Testis (tissue), 3 donors: ENCODE results near the gene YPEL1. TPM values are rescaled to one million over a fixed set of nuclear protein-coding genes. Genes with fewer than 3 reads are reported as not detected.

Experiments used
- DNase-seq: peaks from one replicate; pipeline ENCODE4 v3.0.0-alpha.2; 2019
- H3K27ac ChIP-seq, 2 donors: fragments of 200-600 bp; sonication (generic); one replicate each; pipeline ENCODE4 v1.5.1; 2019
- H3K27me3 ChIP-seq: fragments of 200-600 bp; sonication (generic); one replicate; pipeline ENCODE4 v1.5.1; 2019
- H3K36me3 ChIP-seq: fragments of 200-600 bp; sonication (generic); one replicate; pipeline ENCODE4 v1.5.1; 2017; ENCODE audit warnings: low read depth; ENCODE audit errors: missing control alignments
- H3K4me1 ChIP-seq: fragments of 200-600 bp; sonication (generic); one replicate; pipeline ENCODE4 v1.5.1; 2019
- H3K4me3 ChIP-seq, 2 donors: fragments of 200-600 bp; sonication (generic); one replicate each; pipeline ENCODE4 v1.5.1; 2017 to 2019
- H3K9me3 ChIP-seq: fragments of 200-600 bp; sonication (generic); one replicate; pipeline ENCODE4 v1.5.1; 2017
- POLR2A ChIP-seq: fragments of 450-650 bp; IDR thresholded peaks from one replicate; pipeline ENCODE4 v1.6.1; 2017; ENCODE audit warnings: antibody characterized with exemption, mild to moderate bottlenecking, moderate library complexity
- WGBS, 2 donors: methylation state at CpG; one replicate each; pipeline ENCODE4 v1.1.5; 2018; 5-methylcytosine and 5-hydroxymethylcytosine counted together
- intact Hi-C: fragments of 100-400 bp; cut with DNase I; formaldehyde crosslinking; loops from one replicate; pipeline ENCODE4 v1.15.1; 2023; ENCODE audit warnings: low total_unique reads
- polyA plus RNA-seq: library from polyadenylated mRNA; stranded (reverse); fragments of 350-450 nt; fragmentation: Illumina TruSeq; extraction: RNeasy Lipid Tissue Mini Kit (QIAGEN cat#74804); gene quantifications from one replicate; pipeline ENCODE4 v1.2.3, GENCODE V29; 2014; ENCODE audit warnings: low read depth, low replicate concordance; ENCODE audit not compliant: insufficient read depth
- total RNA-seq, 2 donors: library from RNA; depleted of rRNA; stranded (reverse); fragments of >200 nt; gene quantifications; one replicate each; pipeline ENCODE4 v1.2.3, GENCODE V29; 2016
- TF ChIP-seq, protein P1 (sequence below), 3 experiments: fragments of 450-650 bp in 2 of 3; fragments of 200-600 bp in 1 of 3; sonication (generic) in 1 of 3; IDR thresholded peaks; one replicate each; pipeline ENCODE4 v1.5.1; 2016 to 2019; ENCODE audit warnings: antibody characterized with exemption in 3 of 3, mild to moderate bottlenecking in 2 of 3, moderate library complexity in 1 of 3

YPEL1 gene
- total and polyA plus RNA-seq, 3 donors from 2014 or later, result 83.6 to 169 (median 168) TPM

DNA sequence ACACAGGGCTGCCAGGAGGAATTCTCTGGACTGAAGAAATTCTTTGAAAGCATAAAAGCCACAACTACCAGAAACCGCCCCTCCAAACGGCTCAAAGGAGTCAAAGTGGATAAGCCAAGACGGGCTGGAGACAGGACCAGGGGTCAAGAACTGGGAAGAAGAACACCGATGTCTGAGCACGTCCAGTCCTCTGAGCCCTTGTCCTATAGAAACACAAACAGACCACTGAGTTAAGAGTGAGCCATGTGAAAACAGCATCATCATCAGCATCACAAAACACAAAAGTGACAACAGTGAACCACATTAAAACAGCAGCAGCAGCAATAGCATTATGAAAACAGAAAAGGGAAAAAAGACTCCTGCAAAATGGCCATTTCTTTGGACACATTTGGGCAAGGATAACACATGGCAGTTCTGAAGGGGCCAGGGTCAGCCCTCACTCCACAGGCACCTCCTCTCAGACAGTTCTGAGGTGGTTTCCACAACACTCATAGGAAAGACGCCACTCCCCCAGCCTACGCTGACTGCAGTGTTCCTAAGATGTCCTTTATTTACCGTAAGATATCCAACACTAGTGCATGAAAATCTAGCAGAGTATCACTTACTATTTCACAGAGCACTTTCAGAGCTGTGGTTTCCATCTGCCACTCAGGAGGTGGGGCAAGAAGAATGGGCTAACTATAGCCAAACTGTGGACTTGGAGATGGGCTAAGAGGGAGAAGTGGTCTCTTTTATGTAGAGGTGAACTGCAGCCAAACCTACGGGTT is 28.6 kb upstream of the YPEL1 start:
- DNase-seq, result no peak
- Histone ChIP-seq H3K27ac (no peak overlapping the region), H3K9me3 (no peaks in the 10 kb centered on the region), H3K36me3 (no peaks in the 10 kb centered on the region), H3K27me3 (no peaks in the 10 kb centered on the region), H3K4me1 (no peaks in the 10 kb centered on the region), H3K4me3 (no peak overlapping the region)
- no peak for TF ChIP-seq POLR2A
- TF ChIP-seq, protein P1, sequence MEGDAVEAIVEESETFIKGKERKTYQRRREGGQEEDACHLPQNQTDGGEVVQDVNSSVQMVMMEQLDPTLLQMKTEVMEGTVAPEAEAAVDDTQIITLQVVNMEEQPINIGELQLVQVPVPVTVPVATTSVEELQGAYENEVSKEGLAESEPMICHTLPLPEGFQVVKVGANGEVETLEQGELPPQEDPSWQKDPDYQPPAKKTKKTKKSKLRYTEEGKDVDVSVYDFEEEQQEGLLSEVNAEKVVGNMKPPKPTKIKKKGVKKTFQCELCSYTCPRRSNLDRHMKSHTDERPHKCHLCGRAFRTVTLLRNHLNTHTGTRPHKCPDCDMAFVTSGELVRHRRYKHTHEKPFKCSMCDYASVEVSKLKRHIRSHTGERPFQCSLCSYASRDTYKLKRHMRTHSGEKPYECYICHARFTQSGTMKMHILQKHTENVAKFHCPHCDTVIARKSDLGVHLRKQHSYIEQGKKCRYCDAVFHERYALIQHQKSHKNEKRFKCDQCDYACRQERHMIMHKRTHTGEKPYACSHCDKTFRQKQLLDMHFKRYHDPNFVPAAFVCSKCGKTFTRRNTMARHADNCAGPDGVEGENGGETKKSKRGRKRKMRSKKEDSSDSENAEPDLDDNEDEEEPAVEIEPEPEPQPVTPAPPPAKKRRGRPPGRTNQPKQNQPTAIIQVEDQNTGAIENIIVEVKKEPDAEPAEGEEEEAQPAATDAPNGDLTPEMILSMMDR (IDR thresholded peaks at IDR 0.05), result no peak
- WGBS, 2 donors, result 79 to 90% methylated on average over 9 of the region's 9 CpGs
- intact Hi-C loops, result no loop called here

DNA sequence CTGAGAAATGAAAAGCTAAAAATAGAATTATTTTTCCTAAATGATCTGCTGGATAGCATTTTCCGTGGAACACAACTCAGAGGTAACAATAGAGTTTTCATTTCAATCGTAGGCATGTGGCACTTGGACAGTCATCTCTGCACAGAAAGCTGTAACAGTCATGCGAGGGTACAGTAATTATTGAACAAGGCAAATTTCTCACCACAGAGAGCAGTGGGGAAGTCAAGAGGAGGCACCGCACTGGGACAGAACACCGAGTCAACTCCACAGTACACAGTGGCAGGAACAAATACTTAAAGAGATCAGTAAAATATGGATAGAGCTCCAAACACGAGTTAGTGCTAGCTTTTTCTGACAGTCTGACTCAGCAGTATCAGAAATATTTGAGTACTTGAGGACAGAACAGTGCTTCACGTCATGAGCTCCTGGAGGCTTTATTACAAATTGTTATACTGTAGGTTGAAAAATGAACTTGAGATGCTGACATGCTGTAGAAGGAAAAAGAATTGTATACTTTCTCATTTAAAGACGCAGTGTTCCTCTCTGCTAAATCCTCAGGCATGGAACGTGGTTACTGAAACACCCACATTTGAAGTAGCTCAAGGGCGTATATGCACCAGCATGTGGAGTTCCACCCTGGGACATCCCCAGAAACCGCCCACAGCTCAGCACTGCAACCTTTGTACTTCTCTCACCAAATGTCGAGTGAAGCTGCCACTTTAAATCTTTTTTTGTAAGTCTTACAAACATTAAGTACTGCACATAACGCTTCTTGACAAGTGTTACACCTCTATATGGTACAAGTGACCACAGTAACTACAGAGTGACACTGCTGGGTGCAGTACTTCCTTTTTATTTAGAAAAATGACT is 27.4 kb upstream of the YPEL1 start:
- Histone ChIP-seq H3K27ac (no peak overlapping the region), H3K4me3 (no peak overlapping the region), H3K27me3 (no peaks in the 10 kb centered on the region), H3K4me1 (no peaks in the 10 kb centered on the region), H3K36me3 (no peaks in the 10 kb centered on the region), H3K9me3 (no peaks in the 10 kb centered on the region)
- 70 to 74% methylated on average over 13 of the region's 13 CpGs for WGBS, 2 donors
- DNase-seq, result no peak
- intact Hi-C loops, result no loop called here
- TF ChIP-seq, protein P1 (IDR thresholded peaks at IDR 0.05), result no peak
- no peak for TF ChIP-seq POLR2A

DNA sequence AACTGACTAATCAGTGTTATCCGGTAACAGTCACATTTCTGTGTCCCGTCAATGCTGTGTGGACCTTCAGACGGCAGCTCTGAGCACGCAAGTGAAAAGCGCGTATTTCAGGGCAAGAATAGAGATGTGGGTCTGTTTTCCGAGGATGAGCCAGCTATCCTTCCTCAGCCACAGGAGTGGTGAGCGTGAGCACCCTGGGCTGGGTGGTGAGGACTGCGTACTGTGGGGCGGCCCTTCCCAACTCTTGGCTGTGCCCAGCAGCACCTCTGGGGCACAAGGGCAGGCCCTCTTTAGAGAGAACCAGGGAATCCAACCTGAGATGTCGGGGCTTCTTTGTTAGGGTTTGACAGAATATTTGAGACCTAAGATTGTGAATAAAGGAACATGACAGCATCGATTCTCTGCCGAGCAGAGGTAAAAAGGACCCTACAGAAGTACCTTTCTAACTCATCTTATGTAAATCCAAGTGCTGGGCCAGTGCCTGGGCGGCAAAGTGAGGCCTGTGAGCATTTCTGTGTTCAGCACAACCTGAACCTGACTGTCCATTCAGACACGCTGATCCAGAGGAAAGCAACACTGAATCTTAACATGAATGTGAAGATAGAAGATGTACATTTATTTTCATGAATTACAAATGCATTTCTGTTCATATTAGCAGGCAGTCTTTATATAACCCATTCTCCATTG is 26.5 kb upstream of the YPEL1 start:
- no peaks in the 10 kb centered on the region for H3K4me1 ChIP-seq
- H3K9me3 ChIP-seq, result no peaks in the 10 kb centered on the region
- DNase-seq, result no peak
- H3K36me3 ChIP-seq, result no peaks in the 10 kb centered on the region
- H3K27me3 ChIP-seq, result no peaks in the 10 kb centered on the region
- H3K27ac ChIP-seq, result no peak overlapping the region
- intact Hi-C loops, result no loop called here
- no peak overlapping the region for H3K4me3 ChIP-seq
- 92 to 96% methylated on average over 15 of the region's 15 CpGs for WGBS, 2 donors
- TF ChIP-seq, protein P1 (IDR thresholded peaks at IDR 0.05), result no peak
- no peak for TF ChIP-seq POLR2A

DNA sequence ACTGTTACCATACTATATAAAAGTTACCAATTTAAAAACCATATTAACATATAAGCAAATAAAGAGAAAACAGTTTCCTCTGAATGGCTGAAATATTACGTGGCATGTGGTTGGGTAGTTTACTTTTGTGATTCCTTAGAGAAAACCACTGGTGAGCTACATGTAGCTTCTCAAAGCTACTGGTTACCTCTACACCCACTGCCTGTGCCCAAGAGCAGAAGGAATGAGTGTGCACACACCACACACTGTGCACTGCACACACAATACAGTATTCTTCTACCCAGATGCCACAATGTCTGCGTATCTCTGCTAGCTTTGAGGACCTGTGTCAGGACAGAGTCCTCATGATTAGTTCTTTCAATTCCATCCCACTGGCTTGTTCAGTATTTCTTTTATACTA is 25.5 kb upstream of the YPEL1 start:
- no peak overlapping the region for H3K27ac ChIP-seq
- DNase-seq, result no peak
- H3K4me1 ChIP-seq, result no peaks in the 10 kb centered on the region
- no peak overlapping the region for H3K4me3 ChIP-seq
- TF ChIP-seq, protein P1 (IDR thresholded peaks at IDR 0.05), result no peak
- no peak for TF ChIP-seq POLR2A
- H3K9me3 ChIP-seq, result no peaks in the 10 kb centered on the region
- intact Hi-C loops, result no loop called here
- no peaks in the 10 kb centered on the region for H3K36me3 ChIP-seq
- H3K27me3 ChIP-seq, result no peaks in the 10 kb centered on the region
- 92 to 98% methylated on average over 2 of the region's 2 CpGs for WGBS, 2 donors
